SU-DHL-6 (cell line): ENCODE results near the gene APOBR.
"Not testable (repeated sequence)": the region's sequence is repeated elsewhere in the genome, so short reads cannot be mapped to it uniquely, and the experiment has no call there.

ENCODE experiments used
- H2AFZ ChIP-seq: fragments of 200-600 bp; sonication (generic); 2 replicates; pipeline ENCODE4 v1.6.1; 2014; ENCODE audit warnings: low read depth, mild to moderate bottlenecking, moderate library complexity, mixed read lengths, antibody characterized with exemption, low read length; ENCODE audit not compliant: severe bottlenecking
- H3F3A ChIP-seq: fragments of 200-600 bp; shearing (Covaris generic); 2 replicates; pipeline ENCODE4 v1.6.0; 2016; ENCODE audit warnings: antibody characterized with exemption, mild to moderate bottlenecking; ENCODE audit not compliant: insufficient read depth
- H3K27ac ChIP-seq: fragments of 200-600 bp; sonication (generic); 2 replicates; pipeline ENCODE4 v1.5.1; 2016; ENCODE audit warnings: low read depth, mild to moderate bottlenecking, low read length, moderate library complexity, mixed read lengths
- H3K27me3 ChIP-seq: fragments of 200-600 bp; sonication (generic), shearing (Covaris generic); 2 replicates; pipeline ENCODE4 v1.6.0; 2014; ENCODE audit warnings: mild to moderate bottlenecking, low read length
- H3K36me3 ChIP-seq: fragments of 200-600 bp; sonication (generic); 2 replicates; pipeline ENCODE4 v1.6.1; 2014; ENCODE audit warnings: mild to moderate bottlenecking, low read length, mixed read lengths
- H3K4me2 ChIP-seq: fragments of 300-600, 200-600 bp; shearing (Covaris generic), sonication (generic); 2 replicates; pipeline ENCODE4 v1.6.0; 2014; ENCODE audit warnings: low read length, low read depth, mild to moderate bottlenecking; ENCODE audit not compliant: poor library complexity, severe bottlenecking
- H3K4me3 ChIP-seq: fragments of 200-600 bp; sonication (generic); 2 replicates; pipeline ENCODE4 v1.5.1; 2014; ENCODE audit warnings: antibody characterized with exemption, low read length, mild to moderate bottlenecking, mixed read lengths; ENCODE audit not compliant: insufficient read depth, poor library complexity, severe bottlenecking
- H3K79me2 ChIP-seq: fragments of 200-600 bp; sonication (generic); 2 replicates; pipeline ENCODE4 v1.6.1; 2014; ENCODE audit warnings: mild to moderate bottlenecking, low read length, moderate library complexity; ENCODE audit not compliant: insufficient read depth
- H3K9ac ChIP-seq: fragments of 200-600 bp; sonication (generic); 2 replicates; pipeline ENCODE4 v1.7.0; 2014; ENCODE audit warnings: mild to moderate bottlenecking, low read length
- H3K9me2 ChIP-seq: fragments of 200-600 bp; sonication (generic); replicated peaks from 2 replicates; pipeline ENCODE4 v1.6.1; 2014; ENCODE audit warnings: low read length; ENCODE audit not compliant: insufficient read depth
- H3K9me3 ChIP-seq: fragments of 200-600 bp; sonication (generic); 2 replicates; pipeline ENCODE4 v1.6.1; 2014; ENCODE audit warnings: low read length, mixed read lengths; ENCODE audit not compliant: insufficient read depth
- H4K20me1 ChIP-seq: fragments of 200-600 bp; sonication (generic); 2 replicates; pipeline ENCODE4 v1.6.1; 2014; ENCODE audit warnings: low read depth, mild to moderate bottlenecking, antibody characterized with exemption, low read length, moderate library complexity, mixed read lengths
- EZH2phosphoT487 ChIP-seq: fragments of 200-600 bp; sonication (generic), shearing (Covaris generic); conservative IDR thresholded peaks from 2 replicates; pipeline ENCODE4 v1.6.1; 2018; ENCODE audit warnings: mild to moderate bottlenecking, antibody characterized with exemption, low read length, moderate library complexity, mixed read lengths
- TF ChIP-seq, protein P1 (sequence below): fragments of 200-600 bp; sonication (generic); IDR thresholded peaks from one replicate; pipeline ENCODE4 v1.5.1; 2017; ENCODE audit warnings: antibody characterized with exemption, mild to moderate bottlenecking, low read length, moderate library complexity; ENCODE audit not compliant: insufficient read depth, poor library complexity, severe bottlenecking

The APOBR gene

DNA sequence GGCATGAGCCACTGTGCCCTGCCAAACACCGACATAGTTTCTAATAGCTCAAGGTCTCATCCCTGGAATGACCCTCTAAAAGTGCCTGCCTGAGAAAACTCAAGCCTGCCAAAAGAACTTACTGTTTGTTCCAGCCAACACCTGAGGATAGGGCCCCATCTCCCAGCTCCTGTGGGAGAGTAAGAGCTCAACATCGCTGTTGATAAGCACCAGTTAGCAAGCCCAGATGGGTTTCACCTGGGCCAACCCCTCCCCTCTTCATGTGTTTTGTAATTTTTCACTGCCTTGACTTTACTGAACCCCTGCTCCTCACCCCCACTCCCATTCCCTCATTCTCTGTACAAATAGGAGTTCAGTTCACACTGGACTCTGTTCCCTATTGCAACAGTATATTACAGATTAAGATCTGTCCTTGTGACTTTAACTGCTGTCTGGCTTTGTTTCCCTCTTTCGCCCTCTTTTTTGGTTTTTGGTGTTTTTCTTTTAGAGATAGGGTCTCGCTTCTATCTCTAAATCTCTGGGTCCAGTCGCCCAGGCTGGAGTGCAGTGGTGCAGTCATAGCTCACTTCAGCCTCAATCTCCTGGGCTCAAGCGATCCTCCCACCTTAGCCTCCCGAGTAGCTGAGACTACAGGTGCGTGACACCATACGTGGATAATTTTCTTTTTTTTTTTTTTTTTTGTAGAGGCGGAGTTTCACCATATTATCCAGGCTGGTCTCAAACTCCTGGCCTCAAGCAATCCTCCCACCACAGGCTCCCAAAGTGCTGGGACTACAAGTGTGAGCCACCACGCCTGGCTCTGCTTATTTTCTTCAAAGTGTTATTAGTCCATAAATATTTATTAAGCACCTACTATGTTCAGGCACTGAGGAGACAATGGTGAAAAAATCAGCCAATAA lies 32.0 kb downstream of the APOBR start:
- no peak overlapping the region for H2AFZ ChIP-seq
- H3K27ac ChIP-seq, result no peak overlapping the region
- H3F3A ChIP-seq, result no peaks in the 10 kb centered on the region
- TF ChIP-seq, protein P1, sequence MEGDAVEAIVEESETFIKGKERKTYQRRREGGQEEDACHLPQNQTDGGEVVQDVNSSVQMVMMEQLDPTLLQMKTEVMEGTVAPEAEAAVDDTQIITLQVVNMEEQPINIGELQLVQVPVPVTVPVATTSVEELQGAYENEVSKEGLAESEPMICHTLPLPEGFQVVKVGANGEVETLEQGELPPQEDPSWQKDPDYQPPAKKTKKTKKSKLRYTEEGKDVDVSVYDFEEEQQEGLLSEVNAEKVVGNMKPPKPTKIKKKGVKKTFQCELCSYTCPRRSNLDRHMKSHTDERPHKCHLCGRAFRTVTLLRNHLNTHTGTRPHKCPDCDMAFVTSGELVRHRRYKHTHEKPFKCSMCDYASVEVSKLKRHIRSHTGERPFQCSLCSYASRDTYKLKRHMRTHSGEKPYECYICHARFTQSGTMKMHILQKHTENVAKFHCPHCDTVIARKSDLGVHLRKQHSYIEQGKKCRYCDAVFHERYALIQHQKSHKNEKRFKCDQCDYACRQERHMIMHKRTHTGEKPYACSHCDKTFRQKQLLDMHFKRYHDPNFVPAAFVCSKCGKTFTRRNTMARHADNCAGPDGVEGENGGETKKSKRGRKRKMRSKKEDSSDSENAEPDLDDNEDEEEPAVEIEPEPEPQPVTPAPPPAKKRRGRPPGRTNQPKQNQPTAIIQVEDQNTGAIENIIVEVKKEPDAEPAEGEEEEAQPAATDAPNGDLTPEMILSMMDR, result no peak
- no peak for TF ChIP-seq EZH2phosphoT487
- no peaks in the 10 kb centered on the region for H3K27me3 ChIP-seq
- no peaks in the 10 kb centered on the region for H3K9me2 ChIP-seq
- no peak overlapping the region for H3K9ac ChIP-seq
- H3K9me3 ChIP-seq, result no peaks in the 10 kb centered on the region
- no peaks in the 10 kb centered on the region for H4K20me1 ChIP-seq
- H3K79me2 ChIP-seq, result no peaks in the 10 kb centered on the region
- H3K4me2 ChIP-seq, result no peak overlapping the region
- H3K4me3 ChIP-seq, result no peak overlapping the region
- H3K36me3 ChIP-seq, result no peaks in the 10 kb centered on the region

DNA sequence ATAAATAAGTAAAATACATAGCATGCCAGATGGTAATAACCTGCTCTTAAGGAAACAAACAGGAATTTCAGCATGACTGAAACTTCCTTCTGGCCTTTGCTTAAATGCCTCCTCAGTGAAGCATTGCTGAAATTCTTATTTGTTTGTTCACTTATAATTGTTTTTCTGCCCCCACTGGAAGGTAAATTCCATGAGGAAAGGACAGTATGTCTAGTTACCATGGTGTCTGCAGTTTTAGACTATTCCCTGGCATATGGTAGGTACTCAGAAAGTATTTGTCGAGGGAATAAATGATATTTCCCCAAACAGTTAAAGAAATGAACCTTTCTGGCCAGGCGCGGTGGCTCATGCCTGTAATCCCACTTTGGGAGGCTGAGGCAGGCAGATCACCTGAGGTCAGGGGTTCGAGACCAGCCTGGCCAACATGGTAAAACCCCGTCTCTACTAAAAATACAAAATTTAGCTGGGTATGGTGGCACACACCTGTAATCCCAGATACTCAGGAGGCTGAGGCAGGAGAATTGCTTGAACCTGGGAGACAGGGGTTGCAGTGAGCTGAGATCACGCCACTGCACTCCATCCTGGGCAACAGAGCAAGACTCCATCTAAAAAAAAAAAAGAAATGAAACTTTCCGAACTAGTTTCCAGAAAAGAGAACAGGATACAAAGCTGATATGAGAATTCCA lies 32.8 kb downstream of the APOBR start:
- H3K4me3 ChIP-seq, H3F3A ChIP-seq, H3K27ac ChIP-seq, H3K9ac ChIP-seq, H3K36me3 ChIP-seq, H3K4me2 ChIP-seq, H3K79me2 ChIP-seq, H4K20me1 ChIP-seq, H2AFZ ChIP-seq, H3K9me3 ChIP-seq, H3K27me3 ChIP-seq, H3K9me2 ChIP-seq: not testable (repeated sequence)

DNA sequence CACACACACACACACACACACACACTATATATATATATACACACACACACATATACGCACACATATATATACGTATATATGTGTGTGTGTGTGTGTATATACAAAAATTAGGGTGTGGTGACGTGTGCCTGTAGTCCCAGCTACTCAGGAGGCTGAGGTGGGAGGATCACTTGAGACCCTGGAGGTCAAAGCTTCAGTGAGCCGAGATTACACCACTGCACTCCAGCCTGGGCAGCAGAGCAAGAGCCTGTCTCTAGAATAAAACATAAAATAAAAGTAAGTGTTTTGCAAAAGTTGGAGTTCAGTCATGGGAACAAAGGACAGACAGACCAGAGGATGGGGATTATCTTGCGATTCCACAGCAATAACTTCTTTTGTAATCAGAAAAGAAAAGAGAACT lies 33.5 kb downstream of the APOBR start:
- H2AFZ ChIP-seq, result no peak overlapping the region
- no peak overlapping the region for H3K9ac ChIP-seq
- no peak overlapping the region for H3K4me2 ChIP-seq
- no peaks in the 10 kb centered on the region for H3K9me3 ChIP-seq
- no peaks in the 10 kb centered on the region for H3F3A ChIP-seq
- H3K27ac ChIP-seq, result no peak overlapping the region
- no peaks in the 10 kb centered on the region for H3K36me3 ChIP-seq
- TF ChIP-seq, protein P1, result no peak
- no peak for TF ChIP-seq EZH2phosphoT487
- H3K4me3 ChIP-seq, result no peak overlapping the region
- no peaks in the 10 kb centered on the region for H4K20me1 ChIP-seq
- H3K27me3 ChIP-seq, result no peaks in the 10 kb centered on the region
- H3K79me2 ChIP-seq, result no peaks in the 10 kb centered on the region
- H3K9me2 ChIP-seq, result no peaks in the 10 kb centered on the region

GRCh38 chr16:28528463-28528867 lies 34.0 kb downstream of the APOBR start:
- H4K20me1 ChIP-seq, result no peaks in the 10 kb centered on the region
- no peaks in the 10 kb centered on the region for H3K27me3 ChIP-seq
- no peak overlapping the region for H2AFZ ChIP-seq
- no peaks in the 10 kb centered on the region for H3K9me2 ChIP-seq
- no peaks in the 10 kb centered on the region for H3K36me3 ChIP-seq
- H3K27ac ChIP-seq, result no peak overlapping the region
- H3K9me3 ChIP-seq, result no peaks in the 10 kb centered on the region
- no peak overlapping the region for H3K4me3 ChIP-seq
- H3K79me2 ChIP-seq, result no peaks in the 10 kb centered on the region
- no peaks in the 10 kb centered on the region for H3F3A ChIP-seq
- no peak overlapping the region for H3K4me2 ChIP-seq
- TF ChIP-seq, protein P1, result no peak
- no peak for TF ChIP-seq EZH2phosphoT487
- H3K9ac ChIP-seq, result no peak overlapping the region
